Osteoblast (primary cell): ENCODE results near the gene ZSCAN18. TPM values are rescaled to one million over a fixed set of nuclear protein-coding genes. Genes with fewer than 3 reads are reported as not detected.

Experiments
- DNase-seq: peaks from one replicate; pipeline ENCODE4 v3.0.0; 2011; ENCODE audit warnings: low spot score, mixed read lengths; ENCODE audit not compliant: insufficient read length; ENCODE audit errors: missing footprints
- H2AFZ ChIP-seq: 2 replicates; pipeline ENCODE4 v1.6.0; 2011; ENCODE audit warnings: mild to moderate bottlenecking, low read length
- H3K27ac ChIP-seq: 2 replicates; pipeline ENCODE4 v1.5.1; 2011; ENCODE audit warnings: mild to moderate bottlenecking, low read depth, low read length, moderate library complexity
- H3K27me3 ChIP-seq: 2 replicates; pipeline ENCODE4 v1.6.0; 2012; ENCODE audit warnings: mild to moderate bottlenecking, control low read depth, inconsistent platforms, low read length, moderate library complexity; ENCODE audit not compliant: insufficient read depth
- H3K36me3 ChIP-seq: 2 replicates; pipeline ENCODE4 v1.5.1; 2011; ENCODE audit warnings: mild to moderate bottlenecking, low read length, control low read depth, moderate library complexity; ENCODE audit not compliant: insufficient read depth
- H3K4me1 ChIP-seq: 2 replicates; pipeline ENCODE4 v1.5.1; 2011; ENCODE audit warnings: mild to moderate bottlenecking, low read length, control low read depth, moderate library complexity; ENCODE audit not compliant: insufficient read depth
- H3K4me2 ChIP-seq: 2 replicates; pipeline ENCODE4 v1.6.0; 2011; ENCODE audit warnings: mild to moderate bottlenecking, low read length; ENCODE audit not compliant: insufficient read depth
- H3K4me3 ChIP-seq: fragments of 200-600 bp; sonication (generic); 3 replicates; pipeline ENCODE4 v1.5.1; 2012; ENCODE audit warnings: mild to moderate bottlenecking, low read length, inconsistent platforms; ENCODE audit not compliant: insufficient read depth
- H3K79me2 ChIP-seq: 2 replicates; pipeline ENCODE4 v1.6.0; 2012; ENCODE audit warnings: mild to moderate bottlenecking, low read length, control low read depth, inconsistent platforms; ENCODE audit not compliant: insufficient read depth
- H3K9me3 ChIP-seq: 2 replicates; pipeline ENCODE4 v1.5.1; 2011; ENCODE audit warnings: low read depth, low read length, control low read depth
- H4K20me1 ChIP-seq: 2 replicates; pipeline ENCODE4 v1.6.0; 2012; ENCODE audit warnings: mild to moderate bottlenecking, low read length, control low read depth; ENCODE audit not compliant: insufficient read depth
- CTCF ChIP-seq: IDR thresholded peaks from 2 replicates; pipeline ENCODE4 v1.5.1; 2011; ENCODE audit warnings: mild to moderate bottlenecking, low read depth, low read length, moderate library complexity; ENCODE audit errors: extremely low read depth
- total RNA-seq: library from RNA; depleted of rRNA; stranded (reverse); fragments of >200 nt; gene quantifications from 2 replicates; pipeline ENCODE4 v1.2.3, GENCODE V29; 2012

ZSCAN18 gene
- total RNA-seq, 1 donor = 60.4 TPM

DNA sequence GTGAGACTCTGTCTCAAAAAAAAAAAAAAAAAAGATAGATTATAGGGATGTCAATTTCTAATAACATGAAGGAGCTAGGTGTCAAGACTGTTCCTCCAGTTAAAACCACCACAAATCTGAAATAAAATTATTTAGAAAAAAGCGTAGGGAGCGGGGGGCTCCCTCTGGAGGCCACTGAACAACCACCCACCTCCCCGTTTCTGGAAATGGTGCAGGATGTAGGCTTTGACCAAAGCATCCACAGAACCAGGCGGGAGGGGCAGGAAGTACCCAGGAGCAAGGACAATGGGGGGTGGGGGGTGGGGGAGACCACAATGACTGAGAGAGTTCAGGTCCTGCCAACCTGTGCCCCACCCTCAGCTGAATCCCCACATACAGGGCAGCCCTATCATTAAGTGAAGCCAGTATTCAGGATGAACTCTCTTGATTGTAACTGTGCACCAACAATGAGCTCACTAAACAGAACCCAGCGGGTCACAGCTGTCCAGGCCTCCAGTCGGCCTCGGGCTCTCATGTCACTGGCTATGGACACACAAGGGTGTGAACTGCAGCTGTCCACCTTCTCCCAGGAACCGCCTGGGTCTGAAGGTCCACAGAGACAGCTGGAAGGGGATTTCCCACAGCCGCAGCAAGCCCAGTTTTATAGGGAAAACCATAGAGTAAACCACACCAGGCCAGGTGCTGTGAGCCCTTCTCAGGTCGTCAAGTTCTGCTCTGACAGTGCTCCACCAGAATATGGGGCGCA is 6.6 kb downstream of the ZSCAN18 start:
- H3K27me3 ChIP-seq = no peaks in the 10 kb centered on the region
- H3K9me3 ChIP-seq = peaks cover 4% of the 10 kb centered on the region
- H2AFZ ChIP-seq = no peak overlapping the region
- H3K4me1 ChIP-seq = no peaks in the 10 kb centered on the region
- peaks cover 8% of the 10 kb centered on the region for H3K36me3 ChIP-seq
- DNase-seq = peak; percentile 78
- H3K4me2 ChIP-seq = no peak overlapping the region
- H4K20me1 ChIP-seq = no peaks in the 10 kb centered on the region
- peaks cover 18% of the 10 kb centered on the region for H3K79me2 ChIP-seq
- no peak for TF ChIP-seq CTCF
- no peak overlapping the region for H3K4me3 ChIP-seq
- no peak overlapping the region for H3K27ac ChIP-seq

- H3K9me3 ChIP-seq = peaks cover 2% of the 10 kb centered on the region
- peaks cover 2% of the 10 kb centered on the region for H3K79me2 ChIP-seq
- no peak overlapping the region for H3K4me2 ChIP-seq
- DNase-seq = peak; percentile 21
- H3K27ac ChIP-seq = no peak overlapping the region
- peaks cover 17% of the 10 kb centered on the region for H3K36me3 ChIP-seq
- TF ChIP-seq CTCF = no peak
- no peaks in the 10 kb centered on the region for H3K4me1 ChIP-seq
- H4K20me1 ChIP-seq = no peaks in the 10 kb centered on the region
- no peak overlapping the region for H2AFZ ChIP-seq
- no peaks in the 10 kb centered on the region for H3K27me3 ChIP-seq
- no peak overlapping the region for H3K4me3 ChIP-seq
Measured at GRCh38 chr19:58089846-58090245, 8.2 kb downstream of the ZSCAN18 start.

- Histone ChIP-seq H4K20me1 (no peaks in the 10 kb centered on the region), H3K4me2 (no peak overlapping the region), H3K36me3 (peaks cover 23% of the 10 kb centered on the region), H3K27ac (no peak overlapping the region), H3K4me1 (no peaks in the 10 kb centered on the region), H3K27me3 (no peaks in the 10 kb centered on the region), H3K79me2 (peaks cover 2% of the 10 kb centered on the region), H2AFZ (no peak overlapping the region), H3K9me3 (peaks cover 8% of the 10 kb centered on the region), H3K4me3 (no peak overlapping the region)
- no peak for TF ChIP-seq CTCF
- peak; percentile 10 for DNase-seq
Measured at GRCh38 chr19:58088521-58089052, 9.4 kb downstream of the ZSCAN18 start.
